Trophoblast cell (in vitro differentiated cells and primary cell): ENCODE data around the gene NFIX.

Experiments
- DNase-seq, 2 donors: peaks; one replicate each; pipeline ENCODE4 v3.0.0-alpha.2; 2016
- H2AFZ ChIP-seq: 2 replicates; pipeline ENCODE4 v1.6.1; 2013; ENCODE audit warnings: low read length, moderate library complexity, mild to moderate bottlenecking; ENCODE audit not compliant: insufficient read depth, poor library complexity
- H2AK5ac ChIP-seq: 2 replicates; pipeline ENCODE4 v1.6.1; 2013; ENCODE audit warnings: mild to moderate bottlenecking, low read length
- H2BK120ac ChIP-seq: 2 replicates; pipeline ENCODE4 v1.6.1; 2013; ENCODE audit warnings: low read length, mild to moderate bottlenecking, moderate library complexity; ENCODE audit not compliant: insufficient read depth, poor library complexity
- H2BK12ac ChIP-seq: 2 replicates; pipeline ENCODE4 v1.6.1; 2013; ENCODE audit warnings: mild to moderate bottlenecking, low read length, moderate library complexity
- H2BK5ac ChIP-seq: 2 replicates; pipeline ENCODE4 v1.6.1; 2013; ENCODE audit warnings: low read length, low read depth, moderate library complexity, mild to moderate bottlenecking; ENCODE audit not compliant: poor library complexity
- H3K14ac ChIP-seq: 2 replicates; pipeline ENCODE4 v1.6.1; 2013; ENCODE audit warnings: mild to moderate bottlenecking, low read length
- H3K18ac ChIP-seq: 2 replicates; pipeline ENCODE4 v1.6.1; 2013; ENCODE audit warnings: mild to moderate bottlenecking, low read length
- H3K23ac ChIP-seq: 2 replicates; pipeline ENCODE4 v1.6.1; 2013; ENCODE audit warnings: low read length
- H3K27ac ChIP-seq: 2 replicates; pipeline ENCODE4 v1.5.1; 2013; ENCODE audit warnings: low read depth, mild to moderate bottlenecking, inconsistent platforms, low read length, moderate library complexity
- H3K27me3 ChIP-seq: 2 replicates; pipeline ENCODE4 v1.6.1; 2013; ENCODE audit warnings: inconsistent platforms, mild to moderate bottlenecking, low read length, moderate library complexity; ENCODE audit not compliant: insufficient read depth
- H3K36me3 ChIP-seq, 2 experiments: 1 replicate in 1 of 2; 2 replicates in 1 of 2; pipeline ENCODE4 v1.6.1; 2013; ENCODE audit warnings: low read length in 2 of 2, mild to moderate bottlenecking in 2 of 2, moderate library complexity in 1 of 2; ENCODE audit not compliant: insufficient read depth in 2 of 2, control insufficient read depth in 1 of 2
- H3K4ac ChIP-seq: 2 replicates; pipeline ENCODE4 v1.6.1; 2013; ENCODE audit warnings: low read depth, mild to moderate bottlenecking, low read length, moderate library complexity
- H3K4me1 ChIP-seq, 2 experiments: 1 replicate in 1 of 2; 2 replicates in 1 of 2; pipeline ENCODE4 v1.6.1; 2013; ENCODE audit warnings: low read length in 2 of 2, mild to moderate bottlenecking in 2 of 2, moderate library complexity in 1 of 2; ENCODE audit not compliant: insufficient read depth in 2 of 2, control insufficient read depth in 1 of 2
- H3K4me2 ChIP-seq: 2 replicates; pipeline ENCODE4 v1.6.1; 2013; ENCODE audit warnings: inconsistent platforms, mild to moderate bottlenecking, low read length, moderate library complexity
- H3K4me3 ChIP-seq: 2 replicates; pipeline ENCODE4 v1.5.1; 2013; ENCODE audit warnings: mild to moderate bottlenecking, low read depth, low read length, inconsistent platforms
- H3K79me1 ChIP-seq: one replicate; pipeline ENCODE4 v1.6.1; 2013; ENCODE audit warnings: low read length
- H3K79me2 ChIP-seq: 2 replicates; pipeline ENCODE4 v1.6.1; 2013; ENCODE audit warnings: low read length, mild to moderate bottlenecking; ENCODE audit not compliant: control insufficient read depth, insufficient read depth, poor library complexity
- H3K9ac ChIP-seq: 2 replicates; pipeline ENCODE4 v1.6.1; 2013; ENCODE audit warnings: mild to moderate bottlenecking, low read length
- H3K9me3 ChIP-seq: 2 replicates; pipeline ENCODE4 v1.6.1; 2013; ENCODE audit warnings: low read depth, mild to moderate bottlenecking, control low read depth, inconsistent platforms, low read length; ENCODE audit not compliant: insufficient read depth
- H4K12ac ChIP-seq: 2 replicates; pipeline ENCODE4 v1.6.1; 2013; ENCODE audit warnings: low read depth, mild to moderate bottlenecking, low read length, moderate library complexity
- H4K8ac ChIP-seq: 2 replicates; pipeline ENCODE4 v1.6.1; 2013; ENCODE audit warnings: low read depth, mild to moderate bottlenecking, low read length, moderate library complexity
- H4K91ac ChIP-seq: one replicate; pipeline ENCODE4 v1.6.1; 2013; ENCODE audit warnings: low read depth, mild to moderate bottlenecking, low read length, moderate library complexity
- WGBS: extraction: QIAGEN DNeasy Blood & Tissue Kit; methylation state at CpG from one replicate; pipeline ENCODE4 v1.1.7; 2013; ENCODE audit warnings: missing lambda C conversion rate; ENCODE audit not compliant: insufficient read length, insufficient coverage; ENCODE audit errors: extremely low coverage; 5-methylcytosine and 5-hydroxymethylcytosine counted together

The NFIX gene

DNA sequence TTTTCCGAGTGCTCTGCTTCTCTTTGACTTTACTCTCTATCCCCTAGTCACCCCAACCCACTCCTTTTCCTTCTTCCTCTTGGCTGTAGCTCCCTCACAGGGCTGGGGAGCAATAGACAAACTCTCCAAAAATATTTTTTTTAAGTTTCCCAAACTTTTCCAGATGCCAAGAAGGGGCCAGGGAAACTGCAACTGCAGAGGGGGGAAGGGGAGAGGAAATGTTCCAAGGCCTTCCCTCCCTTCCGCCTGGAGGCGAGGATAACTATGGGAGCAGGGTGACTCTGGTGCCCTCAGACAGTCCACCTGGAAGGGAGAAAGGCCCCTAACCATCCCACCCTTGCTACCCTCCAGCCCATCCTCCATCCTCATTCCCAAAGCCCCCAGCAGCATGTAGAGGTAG, 58.0 kb downstream of the NFIX start:
- H3K9ac ChIP-seq: no peak overlapping the region
- H2BK120ac ChIP-seq: peak overlapping the region; percentile 86
- H3K4ac ChIP-seq: no peak overlapping the region
- H3K9me3 ChIP-seq: no peaks in the 10 kb centered on the region
- H3K4me3 ChIP-seq: no peak overlapping the region
- peaks cover 40 to 49% of the 10 kb centered on the region in 2 experiments for H3K4me1 ChIP-seq
- H3K27ac ChIP-seq: no peak overlapping the region
- H3K79me2 ChIP-seq: peaks cover 2% of the 10 kb centered on the region
- H4K8ac ChIP-seq: peak overlapping the region; percentile 24
- peak overlapping the region; percentile 70 for H4K91ac ChIP-seq
- no peaks in the 10 kb centered on the region for H3K36me3 ChIP-seq
- peak overlapping the region; percentile 13 for H2AK5ac ChIP-seq
- peak overlapping the region; percentile 45 for H3K18ac ChIP-seq
- H2BK5ac ChIP-seq: peak overlapping the region; percentile 7
- peak overlapping the region; percentile 72 for H2BK12ac ChIP-seq
- peaks cover 24% of the 10 kb centered on the region for H3K79me1 ChIP-seq
- H3K27me3 ChIP-seq: peaks cover 36% of the 10 kb centered on the region
- DNase-seq: no peak
- H4K12ac ChIP-seq: no peak overlapping the region
- peak overlapping the region; percentile 9 for H2AFZ ChIP-seq
- H3K14ac ChIP-seq: peak overlapping the region; percentile 70
- WGBS: no CpG with 5 or more reads among the region's 3 CpGs
- H3K4me2 ChIP-seq: peak overlapping the region; percentile 48
- H3K23ac ChIP-seq: no peak overlapping the region

GRCh38 chr19:13053761-13054625, 58.7 kb downstream of the NFIX start:
- Histone ChIP-seq H3K18ac (peak overlapping the region; percentile 53), H3K4me3 (no peak overlapping the region), H2BK5ac (peak overlapping the region; percentile 48), H3K9ac (no peak overlapping the region), H3K4me1 (peaks cover 40 to 49% of the 10 kb centered on the region in 2 experiments), H2BK12ac (peak overlapping the region; percentile 88), H2AFZ (no peak overlapping the region), H3K4me2 (peak overlapping the region; percentile 48), H3K36me3 (no peaks in the 10 kb centered on the region), H2BK120ac (peak overlapping the region; percentile 86), H3K9me3 (no peaks in the 10 kb centered on the region), H3K79me1 (peaks cover 24% of the 10 kb centered on the region), H3K4ac (peak overlapping the region; percentile 31), H3K14ac (peak overlapping the region; percentile 70), H4K12ac (peak overlapping the region; percentile 1), H2AK5ac (peak overlapping the region; percentile 49), H3K27me3 (peaks cover 42% of the 10 kb centered on the region), H3K27ac (peak overlapping the region; percentile 37), H4K8ac (peak overlapping the region; percentile 18), H3K23ac (no peak overlapping the region), H4K91ac (peak overlapping the region; percentile 86), H3K79me2 (peaks cover 2% of the 10 kb centered on the region)
- DNase-seq: peak in 1 of 2 donors; percentile 32
- WGBS: no CpG with 5 or more reads among the region's 17 CpGs

DNA sequence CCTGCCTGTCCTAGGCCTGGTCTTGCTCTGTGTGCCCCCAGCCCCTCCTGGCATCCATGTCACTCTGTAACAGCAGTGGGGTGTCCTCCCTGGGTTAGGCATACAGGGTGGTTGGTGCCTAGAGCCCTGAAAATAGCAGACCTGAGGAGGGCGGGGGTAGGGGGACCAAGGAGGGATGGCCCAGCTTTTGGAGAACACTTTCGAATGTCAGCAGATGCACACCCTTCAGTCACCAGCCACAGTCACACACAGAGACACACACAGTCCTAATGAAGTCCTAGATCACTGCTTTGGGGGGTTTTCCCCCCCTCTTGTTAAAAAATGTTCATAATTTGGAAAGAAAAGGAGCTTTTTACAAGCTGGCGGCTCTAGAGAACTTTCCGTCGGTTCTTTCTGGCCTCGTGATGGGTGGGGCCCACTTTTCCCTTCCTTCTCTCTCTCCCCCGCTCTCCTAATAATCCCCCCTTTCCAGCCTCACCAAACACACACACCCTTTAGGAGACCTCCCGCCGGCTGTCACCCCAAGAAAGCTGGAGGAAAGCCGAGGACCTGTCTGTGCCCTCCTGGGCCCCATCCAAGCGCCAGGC, 59.4 kb downstream of the NFIX start:
- Histone ChIP-seq H3K79me1 (peaks cover 24% of the 10 kb centered on the region), H2BK12ac (peak overlapping the region; percentile 88), H2BK5ac (peak overlapping the region; percentile 48), H3K79me2 (peaks cover 2% of the 10 kb centered on the region), H3K27me3 (peaks cover 47% of the 10 kb centered on the region), H3K4me1 (peaks cover 40 to 49% of the 10 kb centered on the region in 2 experiments), H4K12ac (no peak overlapping the region), H3K23ac (no peak overlapping the region), H3K9ac (no peak overlapping the region), H3K9me3 (no peaks in the 10 kb centered on the region), H3K14ac (peak overlapping the region; percentile 43), H4K8ac (peak overlapping the region; percentile 18), H3K18ac (peak overlapping the region; percentile 53), H2BK120ac (peak overlapping the region; percentile 77), H3K4ac (peak overlapping the region; percentile 31), H3K4me2 (no peak overlapping the region), H3K27ac (peak overlapping the region; percentile 37), H3K36me3 (no peaks in the 10 kb centered on the region), H3K4me3 (no peak overlapping the region), H4K91ac (peak overlapping the region; percentile 86), H2AK5ac (peak overlapping the region; percentile 49), H2AFZ (no peak overlapping the region)
- DNase-seq: no peak
- no CpG with 5 or more reads among the region's 11 CpGs for WGBS

DNA sequence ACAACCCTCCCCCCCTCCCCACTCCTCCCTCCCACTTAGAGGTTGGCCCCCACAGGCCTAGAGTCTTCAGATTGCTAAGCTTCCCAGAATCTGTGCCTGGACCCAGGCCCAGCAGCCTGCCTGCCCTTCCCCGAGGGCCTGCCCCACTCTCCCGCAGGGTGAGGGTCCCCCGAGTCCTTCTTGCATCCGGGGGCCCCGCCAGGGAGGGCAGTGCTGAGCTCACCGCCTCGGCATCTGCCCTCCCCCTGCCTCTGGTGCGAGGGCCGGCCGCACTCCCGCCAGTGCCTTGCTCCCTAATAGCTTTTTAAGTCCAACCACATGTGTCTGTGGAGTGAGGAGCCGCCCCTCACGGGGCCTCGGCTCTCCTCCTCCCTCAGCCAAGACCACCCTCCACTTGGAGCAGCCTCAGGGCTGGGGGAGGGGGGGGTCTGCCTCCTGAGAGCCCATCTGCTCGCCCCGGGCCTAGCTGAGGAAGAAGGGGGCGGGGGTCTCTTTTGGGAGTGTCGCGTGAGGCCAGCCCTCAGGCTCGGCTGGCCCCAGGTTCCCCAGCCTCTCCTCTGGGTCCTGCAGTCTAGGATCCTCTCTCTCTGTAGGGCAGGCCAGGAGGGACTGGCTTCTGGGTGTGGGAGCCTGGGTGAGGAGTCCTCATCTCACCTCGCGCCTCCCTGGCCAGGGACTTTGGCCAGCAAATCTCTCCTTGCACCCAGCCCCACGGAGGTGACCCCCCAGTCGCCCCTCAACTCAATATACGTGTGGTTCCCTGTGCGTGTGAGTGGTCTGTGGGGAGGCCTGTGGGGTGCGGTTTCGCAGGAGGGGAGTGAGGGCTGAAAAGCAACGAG, 60.2 kb downstream of the NFIX start:
- Histone ChIP-seq H3K9me3 (no peaks in the 10 kb centered on the region), H3K27me3 (peaks cover 44% of the 10 kb centered on the region), H3K79me2 (peaks cover 2% of the 10 kb centered on the region), H3K4me3 (no peak overlapping the region), H2BK5ac (peak overlapping the region; percentile 1), H3K36me3 (no peaks in the 10 kb centered on the region), H2AK5ac (no peak overlapping the region), H2BK12ac (peak overlapping the region; percentile 50), H3K79me1 (peaks cover 24% of the 10 kb centered on the region), H3K9ac (no peak overlapping the region), H3K23ac (no peak overlapping the region), H2AFZ (peak overlapping the region; percentile 13), H2BK120ac (peak overlapping the region; percentile 40), H3K18ac (peak overlapping the region; percentile 69), H3K27ac (no peak overlapping the region), H3K4me1 (peaks cover 40 to 49% of the 10 kb centered on the region in 2 experiments), H4K12ac (no peak overlapping the region), H3K4me2 (peak overlapping the region; percentile 36), H3K4ac (peak overlapping the region; percentile 13), H4K91ac (peak overlapping the region; percentile 86), H3K14ac (peak overlapping the region; percentile 59), H4K8ac (peak overlapping the region; percentile 27)
- no peak for DNase-seq
- WGBS: no CpG with 5 or more reads among the region's 29 CpGs
